HG03039 (cell line): ENCODE measurements around the gene RBMS2.

Source experiments
- ATAC-seq: cut with Tn5 transposase; IDR thresholded peaks from one replicate; pipeline ENCODE4 v1.9.1; 2021; ENCODE audit warnings: mild to moderate bottlenecking, moderate library complexity; ENCODE audit not compliant: unreplicated experiment

RBMS2 gene

DNA sequence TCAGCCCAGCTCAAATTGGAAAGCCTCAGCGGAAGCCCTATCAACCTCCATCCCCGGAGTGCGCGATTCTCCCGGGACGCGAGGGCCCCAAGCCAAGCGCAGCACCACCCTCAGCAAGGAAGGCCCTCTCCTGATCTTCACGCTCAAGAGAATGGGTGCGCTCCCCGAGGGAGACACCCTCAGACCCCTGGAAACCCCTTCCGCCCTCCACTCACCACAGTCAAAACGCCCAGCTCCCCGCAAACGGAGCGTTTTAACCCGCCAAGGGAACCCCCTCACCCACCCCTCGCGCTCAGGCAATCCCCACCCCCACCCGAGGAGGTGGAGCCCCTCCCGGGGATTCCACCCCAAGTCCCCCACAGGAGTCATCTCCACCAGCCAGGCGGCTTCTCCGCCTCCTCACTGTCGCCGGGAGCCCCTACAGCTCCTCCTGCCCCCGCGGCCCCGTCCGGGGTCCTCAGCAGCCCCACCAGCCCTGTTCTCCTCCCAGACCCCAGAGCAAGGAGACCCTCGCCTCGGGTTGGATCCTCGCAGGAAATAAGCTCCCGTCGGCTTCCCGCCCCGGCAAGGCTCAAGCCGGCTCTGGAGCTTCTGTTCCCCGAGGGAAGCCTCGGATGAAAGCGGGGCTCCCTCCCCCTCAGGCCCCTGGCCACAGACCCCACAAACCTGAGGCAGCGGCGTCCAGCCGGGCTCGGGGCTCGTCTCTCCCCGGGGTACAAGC, 108.0 kb downstream of the RBMS2 start:
- no peak for ATAC-seq

GRCh38 chr12:56630180-56630632, 108.6 kb downstream of the RBMS2 start, which contains the start of gene BAZ2A:
BAZ2A (minus strand) TSS chr12:56630326; CDS start chr12:56617530, 12,796 bp downstream.
- peak; percentile 50 for ATAC-seq

DNA sequence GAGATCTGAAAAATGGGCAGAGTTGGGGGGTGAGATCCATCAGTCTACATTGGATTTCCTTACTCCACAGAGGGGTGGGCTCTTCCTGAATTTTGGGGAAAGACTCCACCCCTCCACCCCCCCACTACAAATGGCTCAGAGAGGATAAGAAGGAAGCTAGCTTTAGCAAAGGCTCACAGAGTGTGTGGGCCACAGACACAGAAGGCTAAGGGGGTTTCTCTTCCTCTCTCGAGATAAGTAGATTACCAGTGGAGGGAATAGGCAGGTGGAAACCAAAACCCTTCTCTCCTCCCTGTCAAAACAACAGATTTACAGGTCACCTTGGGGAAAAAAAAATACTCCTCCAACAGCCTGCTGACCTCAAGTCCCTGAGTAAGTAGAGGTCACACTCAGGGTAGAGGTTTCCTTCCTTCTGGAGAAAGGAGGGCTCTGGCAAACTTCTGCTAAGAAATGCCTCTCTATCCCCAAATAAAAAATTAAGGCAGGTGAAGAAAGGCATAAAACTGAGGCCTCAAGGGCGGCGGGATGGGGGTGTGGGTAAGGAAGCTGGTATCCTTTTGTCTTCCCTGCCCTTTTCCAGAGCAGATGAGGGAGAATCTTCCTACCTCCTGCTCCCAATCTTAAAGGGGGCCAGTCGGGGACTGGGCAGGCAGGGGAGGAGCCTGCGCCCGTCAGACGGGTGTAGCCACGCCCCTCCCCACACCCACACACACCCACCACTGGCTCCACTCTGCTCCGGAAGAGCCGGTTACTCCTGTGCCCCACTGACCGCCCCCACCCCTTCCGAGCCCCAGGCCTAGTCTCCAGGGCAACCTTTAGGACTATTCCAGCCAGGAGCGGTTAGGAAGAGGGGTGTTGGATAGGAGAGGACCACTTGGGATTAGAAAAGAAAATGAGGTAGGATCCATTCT, 110.4 kb downstream of the RBMS2 start:
- ATAC-seq: no peak

GRCh38 chr12:56632701-56633467, 111.3 kb downstream of the RBMS2 start:
- ATAC-seq: no peak

DNA sequence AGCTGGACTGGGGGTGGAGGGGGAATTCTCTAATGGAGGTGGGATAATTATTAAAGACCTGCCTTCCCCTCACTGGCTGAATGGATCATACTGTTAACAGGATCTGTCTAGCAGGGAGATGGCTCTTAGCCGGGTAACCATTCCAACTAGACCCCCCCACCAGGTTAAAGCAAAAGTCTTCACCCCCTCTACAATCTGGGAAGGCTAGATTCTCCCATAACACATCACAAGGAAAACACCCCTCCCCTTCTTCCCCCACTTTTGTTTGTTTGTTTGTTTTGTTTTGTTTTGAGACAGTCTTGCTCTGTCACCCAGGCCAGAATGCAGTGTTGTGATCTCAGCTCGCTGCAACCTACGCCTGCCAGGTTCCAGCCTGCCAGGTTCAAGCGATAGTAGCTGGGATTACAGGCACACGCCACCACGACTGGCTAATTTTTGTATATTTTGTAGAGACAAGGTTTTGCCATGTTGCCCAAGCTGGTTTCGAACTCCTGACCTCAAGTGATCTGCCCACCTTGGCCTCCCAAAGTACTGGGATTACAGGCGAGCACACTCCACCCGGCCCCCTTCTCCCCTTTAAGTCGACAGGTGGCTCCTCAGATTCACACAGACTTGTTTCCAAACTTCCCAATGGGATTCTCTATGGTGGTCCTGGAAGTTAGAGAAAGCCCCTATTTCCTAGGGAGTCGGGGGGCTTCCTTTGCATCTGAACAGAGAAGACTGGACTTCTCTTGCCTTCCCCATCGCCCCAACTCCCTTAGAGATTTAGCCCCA, 112.0 kb downstream of the RBMS2 start:
- no peak for ATAC-seq

GRCh38 chr12:56634242-56634836, 112.7 kb downstream of the RBMS2 start:
- ATAC-seq: no peak

DNA sequence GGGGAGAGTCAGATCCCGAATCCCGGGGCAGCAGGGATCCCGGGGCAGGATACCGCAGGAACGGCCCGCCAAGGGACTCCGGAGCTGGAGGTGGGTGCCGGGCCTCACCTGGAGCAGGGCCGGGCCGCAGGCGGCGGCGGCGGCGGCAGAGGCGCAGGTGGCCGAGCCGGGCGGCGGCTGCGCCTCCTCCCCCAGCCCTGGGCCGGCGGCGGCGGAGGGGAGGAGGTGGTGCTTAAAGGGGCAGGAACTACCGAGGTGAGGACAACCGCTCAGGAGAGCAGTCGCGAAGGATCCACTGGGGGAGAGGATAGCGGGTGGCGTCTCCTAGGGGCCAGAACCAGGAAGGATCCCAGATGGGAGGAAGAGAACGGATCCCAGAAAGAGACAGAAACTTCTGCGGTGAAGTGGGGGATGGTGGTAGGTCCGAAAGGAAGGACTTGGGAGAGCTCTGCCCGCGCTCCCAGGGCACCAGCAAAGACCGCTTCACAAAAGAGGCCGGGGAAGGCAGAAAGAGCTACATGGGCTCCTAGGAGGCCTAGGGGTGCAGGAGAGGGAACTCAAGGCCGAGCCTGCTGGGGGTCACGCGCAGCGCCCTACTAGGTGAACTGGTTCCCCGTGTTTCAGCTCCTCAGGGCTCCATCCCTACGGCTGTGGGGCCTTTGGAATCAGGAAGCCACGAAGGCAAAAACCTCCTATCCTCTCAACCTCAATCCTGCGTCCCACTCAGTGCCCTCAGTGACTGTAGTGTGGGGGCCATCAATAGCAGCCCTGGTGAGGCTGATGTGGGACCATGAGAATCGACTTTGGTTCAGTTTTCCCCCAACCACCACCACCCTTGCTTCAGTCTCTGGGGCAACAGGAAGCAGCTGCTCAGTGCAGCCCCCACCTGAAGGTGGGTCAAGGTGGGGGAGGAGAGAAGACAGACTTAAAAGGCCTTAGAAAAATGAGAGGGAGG, 113.5 kb downstream of the RBMS2 start:
- ATAC-seq: no peak

DNA sequence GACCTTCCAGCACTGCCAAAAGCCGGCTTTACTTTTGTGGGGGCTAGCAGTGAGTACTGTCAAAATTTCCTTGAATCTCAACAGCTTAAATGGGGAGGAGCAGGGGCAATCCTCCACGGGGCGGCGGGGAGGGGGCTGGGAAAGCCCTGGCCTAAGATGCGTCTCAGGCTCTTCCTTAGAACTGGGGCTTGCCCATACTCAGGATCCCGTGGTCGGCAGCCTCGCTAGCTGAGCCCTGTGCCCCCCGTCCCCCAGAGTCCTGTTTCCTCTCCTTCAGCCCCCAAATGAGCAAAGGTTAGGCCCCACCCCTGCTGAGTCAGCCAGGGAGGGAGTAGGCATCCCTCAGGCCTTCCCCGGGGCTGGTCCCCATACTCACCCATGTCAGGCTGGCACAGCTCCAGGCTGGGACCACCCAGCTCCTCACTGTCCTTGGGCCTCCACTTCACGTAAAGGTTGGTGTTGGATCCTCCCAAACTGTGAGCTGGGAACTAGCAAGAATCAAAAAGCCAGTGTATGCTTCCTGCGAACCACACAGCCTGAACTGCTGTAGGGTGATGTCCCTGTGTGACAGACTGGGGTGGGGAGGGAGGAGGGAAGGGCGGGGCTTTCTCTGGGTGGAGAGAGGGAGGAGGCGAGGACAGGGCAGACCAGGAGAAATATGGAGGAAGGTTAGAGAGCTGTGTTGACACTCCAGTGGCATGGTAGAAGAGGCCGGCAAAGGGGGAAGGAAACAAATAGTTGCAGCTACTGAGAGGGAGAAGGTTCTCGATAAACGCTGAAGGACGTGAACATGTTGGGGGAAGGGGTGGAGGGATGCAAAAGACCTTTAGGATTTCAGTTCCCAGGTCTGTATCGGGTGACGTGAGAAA, 114.4 kb downstream of the RBMS2 start:
- peak; percentile 38 for ATAC-seq

GRCh38 chr12:56636675-56637540, 115.3 kb downstream of the RBMS2 start:
- peak; percentile 48 for ATAC-seq

GRCh38 chr12:56637621-56638020, 116.0 kb downstream of the RBMS2 start:
- ATAC-seq: no peak

DNA sequence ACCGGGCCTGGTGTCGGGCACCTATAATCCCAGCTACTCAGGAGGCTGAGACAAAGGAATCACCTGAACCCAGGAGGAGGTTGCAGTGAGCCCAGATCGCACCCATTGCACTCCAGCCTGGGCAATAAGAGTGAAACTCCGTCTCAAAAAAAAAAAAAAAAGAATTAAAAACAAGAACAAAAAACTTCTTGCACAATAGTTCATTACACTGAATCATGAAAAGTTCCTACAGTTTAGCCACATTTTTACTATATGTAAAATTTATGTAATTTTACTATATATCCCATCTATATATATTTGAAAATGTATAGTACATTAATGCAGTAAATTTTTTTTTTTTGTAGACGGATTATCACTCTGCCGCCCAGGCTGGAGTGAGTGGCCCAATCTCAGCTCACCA, 119.6 kb downstream of the RBMS2 start:
- no peak for ATAC-seq

- ATAC-seq: no peak
These were observed 123.0 kb downstream of the RBMS2 start for GRCh38 chr12:56644654-56645053.

GRCh38 chr12:56645201-56645716, 123.6 kb downstream of the RBMS2 start:
- no peak for ATAC-seq
